ENCODE measurements around the gene SLC16A12.

DNA sequence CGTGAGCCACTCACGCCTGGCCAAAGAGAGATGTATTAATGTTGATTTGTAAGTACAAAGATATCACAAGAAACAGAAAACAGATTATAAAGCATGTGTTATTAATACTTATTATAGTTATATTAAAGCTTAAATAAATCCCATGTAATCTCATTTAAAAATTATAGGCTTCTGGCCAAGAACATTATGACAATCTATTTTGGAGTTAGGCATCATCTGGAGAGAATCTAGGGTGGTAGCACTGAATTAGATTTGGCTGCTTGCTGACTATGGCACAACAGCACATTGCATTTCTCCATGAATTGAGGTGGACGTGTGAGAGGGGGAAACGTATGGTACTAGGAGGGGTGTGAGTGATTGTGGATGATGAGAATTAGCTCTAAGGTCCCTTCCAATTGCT lies 16.8 kb upstream of the SLC16A12 start:
- TF ChIP-seq POLR2A (IDR thresholded peaks at IDR 0.05; ENCODE audit: low read depth, low read length) (no peak), POLR2AphosphoS5 (IDR thresholded peaks at IDR 0.05; ENCODE audit: low read depth, low read length) (no peak), SPI1 (IDR thresholded peaks at IDR 0.05; ENCODE audit: low read depth, low read length) (no peak), TAF1 (IDR thresholded peaks at IDR 0.05; ENCODE audit: low read depth, low read length) (no peak)
